ENCODE results near the gene OR6J1.
"Not testable (repeated sequence)": the region's sequence is repeated elsewhere in the genome, so short reads cannot be mapped to it uniquely, and the experiment has no call there.

The OR6J1 gene

GRCh38 chr14:22650960-22651521 is 6.9 kb upstream of the OR6J1 start:
- DNase-seq (ENCODE audit: low read depth, low spot score), result no peak

- DNase-seq (ENCODE audit: low read depth, low spot score), result no peak
These were observed 6.0 kb upstream of the OR6J1 start for GRCh38 chr14:22650046-22650739.

- no peak for DNase-seq (ENCODE audit: low read depth, low spot score)
These were observed 4.4 kb upstream of the OR6J1 start for GRCh38 chr14:22648506-22648905.

- no peak for DNase-seq (ENCODE audit: low read depth, low spot score)
These were observed 2.6 kb upstream of the OR6J1 start for GRCh38 chr14:22646570-22647254.

- no peak for DNase-seq (ENCODE audit: low read depth, low spot score)
These were observed 2.3 kb downstream of the OR6J1 start for GRCh38 chr14:22641846-22642245.

- DNase-seq (ENCODE audit: low read depth, low spot score), result no peak
These were observed 4.0 kb downstream of the OR6J1 start for GRCh38 chr14:22640192-22640591.

- not testable (repeated sequence) for DNase-seq (ENCODE audit: low read depth, low spot score)
These were observed 8.2 kb downstream of the OR6J1 start for GRCh38 chr14:22635980-22636379.

- no peak for DNase-seq (ENCODE audit: low read depth, low spot score)
These were observed 9.8 kb downstream of the OR6J1 start for GRCh38 chr14:22634233-22634900.

GRCh38 chr14:22630486-22630885 is 13.7 kb downstream of the OR6J1 start:
- DNase-seq (ENCODE audit: low read depth, low spot score), result no peak

- no peak for DNase-seq (ENCODE audit: low read depth, low spot score)
These were observed 14.1 kb downstream of the OR6J1 start for GRCh38 chr14:22630066-22630465.

- DNase-seq (ENCODE audit: low read depth, low spot score), result no peak
These were observed 14.8 kb downstream of the OR6J1 start for GRCh38 chr14:22629361-22629760.

- no peak for DNase-seq (ENCODE audit: low read depth, low spot score)
These were observed 16.5 kb downstream of the OR6J1 start for GRCh38 chr14:22627506-22628263.

GRCh38 chr14:22626590-22626989 is 17.6 kb downstream of the OR6J1 start:
- DNase-seq (ENCODE audit: low read depth, low spot score), result no peak

- no peak for DNase-seq (ENCODE audit: low read depth, low spot score)
These were observed 21.1 kb downstream of the OR6J1 start for GRCh38 chr14:22623047-22623446.

GRCh38 chr14:22622255-22622654 is 21.9 kb downstream of the OR6J1 start:
- no peak for DNase-seq (ENCODE audit: low read depth, low spot score)

- not testable (repeated sequence) for DNase-seq (ENCODE audit: low read depth, low spot score)
These were observed 28.4 kb downstream of the OR6J1 start for GRCh38 chr14:22615765-22616164.

- DNase-seq (ENCODE audit: low read depth, low spot score), result peak; percentile 90
These were observed 29.8 kb downstream of the OR6J1 start for GRCh38 chr14:22614240-22614799.

GRCh38 chr14:22613736-22614239 is 30.4 kb downstream of the OR6J1 start:
- DNase-seq (ENCODE audit: low read depth, low spot score), result no peak

- peak; percentile 14 for DNase-seq (ENCODE audit: low read depth, low spot score)
These were observed 31.0 kb downstream of the OR6J1 start for GRCh38 chr14:22613106-22613695.

- DNase-seq (ENCODE audit: low read depth, low spot score), result no peak
These were observed 33.2 kb downstream of the OR6J1 start for GRCh38 chr14:22610931-22611330.

- DNase-seq (ENCODE audit: low read depth, low spot score), result no peak
These were observed 36.9 kb downstream of the OR6J1 start for GRCh38 chr14:22607291-22607690.
